Measurements from ENCODE around the gene SYT17.

Gene SYT17

DNA sequence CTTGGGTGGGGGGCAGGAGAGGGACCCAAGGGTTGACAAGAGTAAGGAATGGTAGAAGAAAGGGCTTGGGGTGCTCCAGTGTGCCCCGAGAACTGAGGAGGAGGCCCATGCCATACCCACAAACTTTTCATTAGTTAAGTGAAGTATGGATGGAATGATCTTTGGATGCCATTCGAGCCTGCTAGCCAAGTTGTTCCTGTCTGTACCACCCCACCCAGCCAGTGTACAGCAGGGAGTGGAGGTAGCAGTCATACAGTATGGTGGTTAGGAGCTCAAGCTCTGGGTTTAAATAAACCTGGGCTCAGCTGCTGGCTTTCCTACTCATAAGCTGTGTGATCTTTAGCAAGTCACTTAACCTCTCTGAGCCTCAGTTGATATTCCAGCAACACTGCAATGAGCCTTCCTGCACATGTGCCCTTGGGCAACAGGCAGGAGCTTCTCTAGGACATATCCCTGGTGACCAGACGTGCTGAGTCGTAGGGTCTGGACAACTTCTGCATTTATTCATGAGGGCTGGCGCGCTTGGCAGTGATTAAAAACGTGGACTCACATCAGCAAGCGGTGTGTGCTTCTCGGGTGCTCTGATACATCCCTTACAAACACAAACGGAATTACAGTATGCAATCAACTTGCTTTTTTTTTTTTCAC lies 31.4 kb upstream of the SYT17 start (continued):
- TF ChIP-seq, protein P1, sequence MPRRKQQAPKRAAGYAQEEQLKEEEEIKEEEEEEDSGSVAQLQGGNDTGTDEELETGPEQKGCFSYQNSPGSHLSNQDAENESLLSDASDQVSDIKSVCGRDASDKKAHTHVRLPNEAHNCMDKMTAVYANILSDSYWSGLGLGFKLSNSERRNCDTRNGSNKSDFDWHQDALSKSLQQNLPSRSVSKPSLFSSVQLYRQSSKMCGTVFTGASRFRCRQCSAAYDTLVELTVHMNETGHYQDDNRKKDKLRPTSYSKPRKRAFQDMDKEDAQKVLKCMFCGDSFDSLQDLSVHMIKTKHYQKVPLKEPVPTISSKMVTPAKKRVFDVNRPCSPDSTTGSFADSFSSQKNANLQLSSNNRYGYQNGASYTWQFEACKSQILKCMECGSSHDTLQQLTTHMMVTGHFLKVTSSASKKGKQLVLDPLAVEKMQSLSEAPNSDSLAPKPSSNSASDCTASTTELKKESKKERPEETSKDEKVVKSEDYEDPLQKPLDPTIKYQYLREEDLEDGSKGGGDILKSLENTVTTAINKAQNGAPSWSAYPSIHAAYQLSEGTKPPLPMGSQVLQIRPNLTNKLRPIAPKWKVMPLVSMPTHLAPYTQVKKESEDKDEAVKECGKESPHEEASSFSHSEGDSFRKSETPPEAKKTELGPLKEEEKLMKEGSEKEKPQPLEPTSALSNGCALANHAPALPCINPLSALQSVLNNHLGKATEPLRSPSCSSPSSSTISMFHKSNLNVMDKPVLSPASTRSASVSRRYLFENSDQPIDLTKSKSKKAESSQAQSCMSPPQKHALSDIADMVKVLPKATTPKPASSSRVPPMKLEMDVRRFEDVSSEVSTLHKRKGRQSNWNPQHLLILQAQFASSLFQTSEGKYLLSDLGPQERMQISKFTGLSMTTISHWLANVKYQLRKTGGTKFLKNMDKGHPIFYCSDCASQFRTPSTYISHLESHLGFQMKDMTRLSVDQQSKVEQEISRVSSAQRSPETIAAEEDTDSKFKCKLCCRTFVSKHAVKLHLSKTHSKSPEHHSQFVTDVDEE (CRISPR knock-in tag; IDR thresholded peaks at IDR 0.05), result no peak
- no peak for TF ChIP-seq CSDC2 (CRISPR knock-in tag; IDR thresholded peaks at IDR 0.05)

DNA sequence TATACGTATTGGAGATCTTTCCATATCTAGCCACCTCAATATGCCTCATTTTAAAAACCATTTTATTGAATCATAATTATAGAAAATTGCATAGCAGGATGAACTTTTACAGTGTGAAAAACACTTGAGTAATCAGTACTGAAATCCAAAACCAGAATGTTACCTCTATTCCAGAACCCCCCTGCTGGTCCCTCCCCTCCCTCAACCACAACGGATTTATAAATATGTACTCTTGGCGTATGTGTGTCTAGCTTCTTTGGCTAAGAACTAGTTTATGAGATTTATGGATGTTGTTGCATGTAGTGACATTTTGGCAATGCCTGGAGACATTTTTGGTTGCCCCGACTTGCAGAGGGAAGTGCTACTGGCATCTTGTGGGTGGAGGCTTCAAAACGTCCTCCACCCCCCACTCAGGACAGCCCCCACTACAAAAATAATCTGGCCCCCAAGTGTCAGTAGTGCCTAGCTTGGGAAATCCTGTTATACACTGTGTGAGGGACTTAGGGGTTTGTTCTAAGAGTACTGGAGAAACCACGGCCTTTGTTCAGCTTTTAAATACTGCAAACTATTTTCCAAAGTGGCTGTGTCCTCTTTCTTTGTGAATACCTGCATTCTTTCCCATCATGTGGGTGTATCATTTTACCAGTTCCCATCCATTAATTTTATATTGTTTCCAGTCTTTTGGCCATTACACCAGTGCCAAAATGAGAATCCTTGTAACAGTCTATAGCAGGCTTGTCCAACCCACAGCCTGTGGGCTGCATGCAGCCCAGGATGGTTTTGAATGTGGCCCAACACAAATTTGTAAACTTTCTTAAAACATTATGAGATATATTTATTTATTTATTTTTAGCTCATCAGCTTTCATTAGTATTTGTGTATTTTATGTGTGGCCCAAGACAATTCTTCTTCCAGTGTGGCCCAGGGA lies 30.6 kb upstream of the SYT17 start:
- TF ChIP-seq ISL1 (CRISPR knock-in tag; IDR thresholded peaks at IDR 0.05) (no peak), TCF4 (CRISPR knock-in tag; IDR thresholded peaks at IDR 0.05; ENCODE audit: borderline replicate concordance) (no peak), ARNTL (CRISPR knock-in tag; IDR thresholded peaks at IDR 0.05; ENCODE audit: borderline replicate concordance, low read depth) (no peak), CREB5 (CRISPR knock-in tag; IDR thresholded peaks at IDR 0.05; ENCODE audit: low read depth) (no peak), GLIS3 (CRISPR knock-in tag; IDR thresholded peaks at IDR 0.05) (no peak), TOX (CRISPR knock-in tag; IDR thresholded peaks at IDR 0.05; ENCODE audit: borderline replicate concordance) (no peak), ZC3H10 (CRISPR knock-in tag; IDR thresholded peaks at IDR 0.05) (no peak), ZNF565 (CRISPR knock-in tag; conservative IDR thresholded peaks at IDR 0.05; ENCODE audit: low read depth) (no peak), BACH2 (CRISPR knock-in tag; IDR thresholded peaks at IDR 0.05; ENCODE audit: borderline replicate concordance) (no peak), OSR1 (CRISPR knock-in tag; IDR thresholded peaks at IDR 0.05) (no peak), CSDC2 (CRISPR knock-in tag; IDR thresholded peaks at IDR 0.05) (no peak)
- peak; percentile 53 for ATAC-seq

DNA sequence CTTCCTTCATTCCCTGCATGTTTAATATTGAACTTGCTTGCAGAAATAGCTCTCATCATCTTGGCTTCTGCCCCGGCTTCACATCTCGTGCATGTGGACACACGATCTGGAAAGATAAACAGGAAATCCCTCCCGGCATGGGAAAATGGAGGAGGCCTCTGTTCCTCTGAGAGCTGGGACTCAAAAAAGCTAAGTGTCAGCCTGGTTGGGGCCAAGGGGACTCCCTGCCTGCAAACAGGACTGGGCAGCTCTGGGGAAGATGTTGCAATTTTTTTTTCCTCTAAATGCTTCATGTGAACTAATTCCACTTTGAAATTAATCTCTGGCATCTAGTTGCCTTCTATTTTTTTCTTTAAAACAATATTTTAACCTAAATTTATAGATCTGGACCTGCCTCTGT lies 29.4 kb upstream of the SYT17 start:
- peak; percentile 20; the same call in 2 of the 3 replicates for ATAC-seq

More for the DNA sequence above, 29.4 kb upstream of the SYT17 start:
- TF ChIP-seq RARB (CRISPR knock-in tag; IDR thresholded peaks at IDR 0.05) (no peak), ZNF8 (CRISPR knock-in tag; IDR thresholded peaks at IDR 0.05) (no peak), CREB5 (CRISPR knock-in tag; IDR thresholded peaks at IDR 0.05; ENCODE audit: low read depth) (no peak), SNAI2 (CRISPR knock-in tag; IDR thresholded peaks at IDR 0.05) (no peak), ESRRG (CRISPR knock-in tag; IDR thresholded peaks at IDR 0.05) (no peak), BACH2 (CRISPR knock-in tag; IDR thresholded peaks at IDR 0.05; ENCODE audit: borderline replicate concordance) (no peak), ZNF565 (CRISPR knock-in tag; conservative IDR thresholded peaks at IDR 0.05; ENCODE audit: low read depth) (no peak), TOX (CRISPR knock-in tag; IDR thresholded peaks at IDR 0.05; ENCODE audit: borderline replicate concordance) (no peak), CSDC2 (CRISPR knock-in tag; IDR thresholded peaks at IDR 0.05) (no peak), ZC3H10 (CRISPR knock-in tag; IDR thresholded peaks at IDR 0.05) (no peak), GLIS3 (CRISPR knock-in tag; IDR thresholded peaks at IDR 0.05) (no peak), PPARA (CRISPR knock-in tag; IDR thresholded peaks at IDR 0.05; ENCODE audit: borderline replicate concordance) (no peak), ARNTL (CRISPR knock-in tag; IDR thresholded peaks at IDR 0.05; ENCODE audit: borderline replicate concordance, low read depth) (no peak), ISL1 (CRISPR knock-in tag; IDR thresholded peaks at IDR 0.05) (no peak), ZFP3 (CRISPR knock-in tag; IDR thresholded peaks at IDR 0.05) (no peak), OSR1 (CRISPR knock-in tag; IDR thresholded peaks at IDR 0.05) (no peak)
- TF ChIP-seq, protein P1 (CRISPR knock-in tag; IDR thresholded peaks at IDR 0.05), result no peak
- TF ChIP-seq, protein P2, sequence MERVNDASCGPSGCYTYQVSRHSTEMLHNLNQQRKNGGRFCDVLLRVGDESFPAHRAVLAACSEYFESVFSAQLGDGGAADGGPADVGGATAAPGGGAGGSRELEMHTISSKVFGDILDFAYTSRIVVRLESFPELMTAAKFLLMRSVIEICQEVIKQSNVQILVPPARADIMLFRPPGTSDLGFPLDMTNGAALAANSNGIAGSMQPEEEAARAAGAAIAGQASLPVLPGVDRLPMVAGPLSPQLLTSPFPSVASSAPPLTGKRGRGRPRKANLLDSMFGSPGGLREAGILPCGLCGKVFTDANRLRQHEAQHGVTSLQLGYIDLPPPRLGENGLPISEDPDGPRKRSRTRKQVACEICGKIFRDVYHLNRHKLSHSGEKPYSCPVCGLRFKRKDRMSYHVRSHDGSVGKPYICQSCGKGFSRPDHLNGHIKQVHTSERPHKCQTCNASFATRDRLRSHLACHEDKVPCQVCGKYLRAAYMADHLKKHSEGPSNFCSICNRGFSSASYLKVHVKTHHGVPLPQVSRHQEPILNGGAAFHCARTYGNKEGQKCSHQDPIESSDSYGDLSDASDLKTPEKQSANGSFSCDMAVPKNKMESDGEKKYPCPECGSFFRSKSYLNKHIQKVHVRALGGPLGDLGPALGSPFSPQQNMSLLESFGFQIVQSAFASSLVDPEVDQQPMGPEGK (CRISPR knock-in tag; IDR thresholded peaks at IDR 0.05; ENCODE audit: borderline replicate concordance), result no peak
